ENCODE measurements around the gene FAM184B.

- TF ChIP-seq ARNT (IDR thresholded peaks at IDR 0.05): no peak
- no peak for TF ChIP-seq SP1 (IDR thresholded peaks at IDR 0.05)
- no peak for TF ChIP-seq LEF1 (IDR thresholded peaks at IDR 0.05; ENCODE audit: borderline replicate concordance)
- TF ChIP-seq BHLHE40 (IDR thresholded peaks at IDR 0.05; ENCODE audit: borderline replicate concordance): no peak
- no peak for TF ChIP-seq SUZ12 (IDR thresholded peaks at IDR 0.05)
- no peak for TF ChIP-seq CTBP1 (IDR thresholded peaks at IDR 0.05; ENCODE audit: borderline replicate concordance)
- TF ChIP-seq NFRKB (IDR thresholded peaks at IDR 0.05): no peak
- no peak for TF ChIP-seq TARDBP (IDR thresholded peaks at IDR 0.05)
- TF ChIP-seq FOXM1 (IDR thresholded peaks at IDR 0.05; ENCODE audit: borderline replicate concordance): no peak
- TF ChIP-seq FOXK2 (IDR thresholded peaks at IDR 0.05): no peak
- no peak for TF ChIP-seq ELF4 (IDR thresholded peaks at IDR 0.05)
- no peak for TF ChIP-seq HDGF (IDR thresholded peaks at IDR 0.05; ENCODE audit: borderline replicate concordance)
- TF ChIP-seq FOXA1 (IDR thresholded peaks at IDR 0.05): no peak
- TF ChIP-seq ZNF384 (IDR thresholded peaks at IDR 0.05): no peak
Observed at GRCh38 chr4:17633600-17633999, 147.8 kb downstream of the FAM184B start.

Data from HEK293T (cell line).